GM12878 (cell line): Measurements from ENCODE around the gene PPFIBP1. TPM values are rescaled to one million over a fixed set of nuclear protein-coding genes. Genes with fewer than 3 reads are reported as not detected.

Source experiments
- ATAC-seq: fragments of 200-7000 bp; cut with Tn5 transposase; 3 replicates; pipeline ENCODE4 v1.9.1; 2020; ENCODE audit warnings: mild to moderate bottlenecking, moderate library complexity
- BruUV-seq: library from RNA; stranded (reverse); fragments of 400-500 nt; replicated peaks from 2 replicates; lab custom pipeline; 2021; lab: Mats Ljungman, UMichigan
- CTCF ChIA-PET: fragments of 300-600 bp; sonication (Branson Sonifier 250); formaldehyde crosslinking; extraction: SDS; loops from one replicate; lab custom pipeline; 2021; ENCODE audit warnings: inconsistent platforms; lab: Yijun Ruan, JAX
- POLR2A ChIA-PET: fragments of 350-600 bp; formaldehyde crosslinking; extraction: SDS; loops from one replicate; lab custom pipeline; 2021; ENCODE audit warnings: inconsistent platforms; lab: Charles Lee
- RAD21 ChIA-PET: fragments of 300-600 bp; sonication (Branson Sonifier 250); formaldehyde crosslinking; loops from one replicate; lab custom pipeline; 2023; ENCODE audit warnings: antibody characterized with exemption; ENCODE audit not compliant: unreplicated experiment; lab: Charles Lee
- SMC1A ChIA-PET: fragments of 300-600 bp; sonication (Branson Sonifier 250); formaldehyde crosslinking; loops from one replicate; lab custom pipeline; 2023; ENCODE audit not compliant: unreplicated experiment, uncharacterized antibody; lab: Charles Lee
- DNase-seq: peaks from one replicate; pipeline ENCODE4 v3.0.0-alpha.2; 2011; ENCODE audit warnings: low read depth, low spot score
- FAIRE-seq: peaks from 3 replicates; lab custom pipeline; 2011; peaks lifted over from hg19 to GRCh38; lab: Jason Lieb, UNC
- H2AFZ ChIP-seq: 2 replicates; pipeline ENCODE4 v1.6.0; 2011; ENCODE audit warnings: low read depth, low read length, control low read depth; ENCODE audit not compliant: control insufficient read depth
- H3K27ac ChIP-seq: 2 replicates; pipeline ENCODE4 v1.5.1; 2011; ENCODE audit warnings: control low read depth; ENCODE audit not compliant: control insufficient read depth, insufficient read depth
- H3K27me3 ChIP-seq, 2 experiments: replicated peaks in 1 of 2; 2 replicates each; pipeline versions ENCODE4 v1.6.0 to v1.6.1; 2011; ENCODE audit warnings: low read length in 1 of 2; ENCODE audit not compliant: control insufficient read depth in 2 of 2, insufficient read depth in 2 of 2
- H3K36me3 ChIP-seq, 2 experiments: 2 replicates each; pipeline ENCODE4 v1.5.1; 2011; ENCODE audit warnings: low read length in 1 of 2; ENCODE audit not compliant: control insufficient read depth in 2 of 2, insufficient read depth in 2 of 2
- H3K4me1 ChIP-seq: 2 replicates; pipeline ENCODE4 v1.6.1; 2011; ENCODE audit warnings: mild to moderate bottlenecking, low read length, moderate library complexity, mixed read lengths; ENCODE audit not compliant: control insufficient read depth, insufficient read depth
- H3K4me2 ChIP-seq: 2 replicates; pipeline ENCODE4 v1.6.0; 2011; ENCODE audit warnings: control low read depth; ENCODE audit not compliant: control insufficient read depth, insufficient read depth
- H3K4me3 ChIP-seq: fragments of 200-600 bp; sonication (generic); 2 replicates; pipeline ENCODE4 v1.5.1; 2016
- H3K79me2 ChIP-seq: 2 replicates; pipeline ENCODE4 v1.6.0; 2011; ENCODE audit warnings: low read length; ENCODE audit not compliant: control insufficient read depth, insufficient read depth
- H3K9ac ChIP-seq: 2 replicates; pipeline ENCODE4 v1.8.0; 2011; ENCODE audit warnings: low read length, control low read depth, mixed read lengths; ENCODE audit not compliant: control insufficient read depth, insufficient read depth
- H3K9me3 ChIP-seq: replicated peaks from 3 replicates; pipeline ENCODE4 v1.5.1; 2011; ENCODE audit warnings: mild to moderate bottlenecking, low read length; ENCODE audit not compliant: control insufficient read depth, insufficient read depth
- H4K20me1 ChIP-seq: 2 replicates; pipeline ENCODE4 v1.6.0; 2011; ENCODE audit not compliant: control insufficient read depth, insufficient read depth
- BACH1 ChIP-seq: fragments of 450-650 bp; IDR thresholded peaks from 2 replicates; pipeline ENCODE4 v1.6.1; 2017; ENCODE audit warnings: mild to moderate bottlenecking, borderline replicate concordance
- CBFB ChIP-seq: IDR thresholded peaks from 2 replicates; pipeline ENCODE4 v1.6.1; 2016; ENCODE audit warnings: antibody characterized with exemption, low read depth
- CBX3 ChIP-seq: fragments of 200-600 bp; sonication (generic); IDR thresholded peaks from 2 replicates; pipeline ENCODE4 v1.6.1; 2016; ENCODE audit warnings: low read depth, borderline replicate concordance
- ETV6 ChIP-seq, 2 experiments: fragments of 450-650 bp in 1 of 2; IDR thresholded peaks in 1 of 2; conservative IDR thresholded peaks in 1 of 2; 2 replicates each; pipeline ENCODE4 v1.6.1; 2014; ENCODE audit warnings: antibody characterized with exemption in 1 of 2, borderline replicate concordance in 1 of 2, low read depth in 1 of 2, mild to moderate bottlenecking in 1 of 2, moderate library complexity in 1 of 2
- HDAC6 ChIP-seq: fragments of 200-600 bp; sonication (generic); IDR thresholded peaks from one replicate; pipeline ENCODE4 v1.8.0; 2017; ENCODE audit warnings: antibody characterized with exemption; ENCODE audit not compliant: unreplicated experiment
- RBBP5 ChIP-seq: fragments of 200-600 bp; sonication (generic); conservative IDR thresholded peaks from 2 replicates; pipeline ENCODE4 v1.6.1; 2016
- WGBS: methylation state at CpG from one replicate; pipeline ENCODE4 v1.1.6; 2016; ENCODE audit warnings: low lambda C conversion rate; ENCODE audit not compliant: insufficient replicate concordance, insufficient coverage; ENCODE audit errors: missing lambda C conversion rate; 5-methylcytosine and 5-hydroxymethylcytosine counted together
- in situ Hi-C: fragments of 300-500 bp; cut with MboI; formaldehyde crosslinking; loops from 9 replicates; pipeline ENCODE4 v1.14.3; 2018; ENCODE audit warnings: mixed read lengths
- intact Hi-C: fragments of 100-400 bp; cut with micrococcal nuclease; formaldehyde crosslinking; loops from one replicate; pipeline ENCODE4 v1.14.2; 2022; ENCODE audit not compliant: unreplicated experiment
- polyA plus RNA-seq, 11 experiments: library from polyadenylated mRNA; depleted of rRNA in 4 of 11; unstranded in 6 of 11; stranded (reverse) in 5 of 11; fragments of >200 nt; fragmentation: Nextera tagmentation in 4 of 11; fragmentation: Illumina TruSeq in 1 of 11; extraction: Ambion mirVana in 4 of 11; extraction: Trizol in 1 of 11; gene quantifications; 1 replicate in 1 of 11; 2 replicates in 10 of 11; pipeline versions ENCODE4 v1.2.1 to v1.2.3, GENCODE V29; 2011 to 2016; ENCODE audit warnings: inconsistent platforms in 2 of 11, missing spikeins in 2 of 11, low read depth in 1 of 11
- total RNA-seq, 4 experiments: library from RNA; depleted of rRNA in 3 of 4; stranded (reverse); fragments of >200 nt in 3 of 4; fragmentation: Illumina TruSeq in 1 of 4; extraction: Trizol in 1 of 4; gene quantifications; 2 replicates each; pipeline versions ENCODE4 v1.2.1 to v1.2.3, GENCODE V29; 2013 to 2021
- TF ChIP-seq, protein P1 (sequence below): IDR thresholded peaks from 2 replicates; pipeline ENCODE4 v1.6.1; 2011; ENCODE audit warnings: mild to moderate bottlenecking, low read depth, low read length, moderate library complexity; ENCODE audit not compliant: insufficient replicate concordance
- TF ChIP-seq, protein P2 (sequence below): IDR thresholded peaks from 2 replicates; pipeline ENCODE4 v1.6.1; 2012; ENCODE audit warnings: low read depth, low read length, improper control_type of control experiment
- TF ChIP-seq, protein P3 (sequence below): IDR thresholded peaks from 2 replicates; pipeline ENCODE4 v1.6.1; 2011; ENCODE audit warnings: borderline replicate concordance, low read depth, mild to moderate bottlenecking, moderate library complexity, mixed read lengths, low read length; ENCODE audit not compliant: insufficient read depth; ENCODE audit errors: extremely low read length

The PPFIBP1 gene
- total and polyA plus RNA-seq, 10 of the 15 experiments (the other 5 are each of a cell fraction or from before 2014, with no cell fraction given): 0.47 to 7.8 (median 3.6) TPM

DNA sequence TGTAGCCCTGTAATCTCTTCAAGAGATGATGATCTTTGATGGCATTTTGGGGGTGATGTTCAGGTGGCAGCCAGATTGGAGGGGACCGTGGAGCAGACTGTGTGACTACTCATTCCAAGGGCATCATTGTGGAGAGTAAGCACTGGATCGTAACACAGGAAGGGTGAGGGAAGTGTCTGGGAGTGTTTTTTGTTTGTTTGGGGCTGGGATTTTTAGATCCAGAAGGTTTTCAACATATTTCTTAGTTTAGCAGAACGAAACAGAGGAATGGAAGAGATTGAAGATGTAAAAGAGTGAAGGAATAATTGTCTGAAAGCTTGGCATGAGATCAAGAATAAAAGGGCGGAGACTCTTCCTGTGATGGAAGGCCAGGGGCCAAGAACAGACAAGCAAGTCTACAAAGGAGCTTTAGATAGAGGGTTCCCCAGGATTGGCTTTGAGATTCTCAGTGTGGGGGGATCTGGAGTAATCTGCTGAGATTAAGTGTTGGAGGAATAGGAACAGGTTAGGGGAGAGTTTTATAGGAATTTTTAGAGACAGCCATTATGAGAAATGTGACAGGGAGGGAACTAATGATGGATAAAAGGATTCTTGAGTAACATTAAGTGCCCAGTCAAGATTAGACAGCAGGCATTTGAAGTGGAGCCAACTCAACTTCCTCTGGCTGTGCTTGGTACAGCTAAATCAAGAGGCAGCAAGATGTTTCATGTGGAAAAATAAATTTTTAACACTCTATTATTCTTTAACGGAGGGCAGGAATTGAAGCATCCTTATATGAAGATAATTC lies 92.5 kb downstream of the PPFIBP1 start:
- SMC1A ChIA-PET: no interaction called here
- in situ Hi-C loops: no loop called here
- no peaks in the 10 kb centered on the region for H3K4me1 ChIP-seq
- no peak overlapping the region for H3K9ac ChIP-seq
- no peaks in the 10 kb centered on the region for H4K20me1 ChIP-seq
- intact Hi-C loops: no loop called here
- H3K4me2 ChIP-seq: no peak overlapping the region
- WGBS: 20% methylated on average over 5 of the region's 5 CpGs
- H3K4me3 ChIP-seq: no peak overlapping the region
- no peaks in the 10 kb centered on the region for H3K27me3 ChIP-seq
- no peak for ATAC-seq
- RAD21 ChIA-PET: no interaction called here
- no peak for TF ChIP-seq HDAC6
- TF ChIP-seq, protein P1, sequence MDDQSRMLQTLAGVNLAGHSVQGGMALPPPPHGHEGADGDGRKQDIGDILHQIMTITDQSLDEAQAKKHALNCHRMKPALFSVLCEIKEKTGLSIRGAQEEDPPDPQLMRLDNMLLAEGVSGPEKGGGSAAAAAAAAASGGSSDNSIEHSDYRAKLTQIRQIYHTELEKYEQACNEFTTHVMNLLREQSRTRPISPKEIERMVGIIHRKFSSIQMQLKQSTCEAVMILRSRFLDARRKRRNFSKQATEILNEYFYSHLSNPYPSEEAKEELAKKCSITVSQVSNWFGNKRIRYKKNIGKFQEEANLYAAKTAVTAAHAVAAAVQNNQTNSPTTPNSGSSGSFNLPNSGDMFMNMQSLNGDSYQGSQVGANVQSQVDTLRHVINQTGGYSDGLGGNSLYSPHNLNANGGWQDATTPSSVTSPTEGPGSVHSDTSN: no peak
- CTCF ChIA-PET: interaction anchor here (1.1 kb wide), 1 partner anchor 192 kb away, joined by 3 read pairs; no protein-coding TSS in a partner anchor
- H3K79me2 ChIP-seq: no peaks in the 10 kb centered on the region
- H3K36me3 ChIP-seq: no peaks in the 10 kb centered on the region
- no peak for DNase-seq
- no peaks in the 10 kb centered on the region for H3K9me3 ChIP-seq
- H2AFZ ChIP-seq: no peak overlapping the region
- no peak for FAIRE-seq
- POLR2A ChIA-PET: no interaction called here
- no peak overlapping the region for H3K27ac ChIP-seq
- BruUV-seq: no TSS peak

DNA sequence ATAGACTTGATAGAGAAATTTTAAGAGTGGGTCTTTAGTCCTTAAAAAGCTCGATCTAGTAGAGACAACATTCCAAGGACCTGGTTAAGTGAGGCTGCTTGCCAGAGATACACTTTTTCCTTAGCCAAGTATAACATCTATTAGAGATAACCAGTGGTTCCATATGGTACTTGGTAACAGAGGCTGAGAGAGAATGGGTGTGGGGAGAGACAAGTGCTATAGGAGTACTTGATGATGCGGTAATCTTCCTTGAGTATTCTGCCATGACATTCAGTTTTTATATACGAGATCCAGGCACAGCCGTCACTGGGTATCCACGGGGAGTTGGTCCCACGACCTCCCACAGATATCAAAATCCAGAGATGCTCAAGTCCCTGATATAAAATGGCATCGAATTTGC lies 94.8 kb downstream of the PPFIBP1 start:
- SMC1A ChIA-PET: no interaction called here
- no TSS peak for BruUV-seq
- Histone ChIP-seq H3K27ac (no peak overlapping the region), H3K36me3 (no peaks in the 10 kb centered on the region), H3K9me3 (no peaks in the 10 kb centered on the region), H4K20me1 (no peaks in the 10 kb centered on the region), H3K4me3 (no peak overlapping the region), H2AFZ (no peak overlapping the region), H3K4me1 (no peaks in the 10 kb centered on the region), H3K4me2 (no peak overlapping the region), H3K27me3 (no peaks in the 10 kb centered on the region), H3K9ac (no peak overlapping the region), H3K79me2 (no peaks in the 10 kb centered on the region)
- RAD21 ChIA-PET: no interaction called here
- 71% methylated on average over 7 of the region's 7 CpGs for WGBS
- FAIRE-seq: no peak
- ATAC-seq: no peak
- POLR2A ChIA-PET: no interaction called here
- no peak for DNase-seq
- in situ Hi-C loops (no loop called here), intact Hi-C loops (no loop called here)
- CTCF ChIA-PET: no interaction called here
- TF ChIP-seq, protein P2, sequence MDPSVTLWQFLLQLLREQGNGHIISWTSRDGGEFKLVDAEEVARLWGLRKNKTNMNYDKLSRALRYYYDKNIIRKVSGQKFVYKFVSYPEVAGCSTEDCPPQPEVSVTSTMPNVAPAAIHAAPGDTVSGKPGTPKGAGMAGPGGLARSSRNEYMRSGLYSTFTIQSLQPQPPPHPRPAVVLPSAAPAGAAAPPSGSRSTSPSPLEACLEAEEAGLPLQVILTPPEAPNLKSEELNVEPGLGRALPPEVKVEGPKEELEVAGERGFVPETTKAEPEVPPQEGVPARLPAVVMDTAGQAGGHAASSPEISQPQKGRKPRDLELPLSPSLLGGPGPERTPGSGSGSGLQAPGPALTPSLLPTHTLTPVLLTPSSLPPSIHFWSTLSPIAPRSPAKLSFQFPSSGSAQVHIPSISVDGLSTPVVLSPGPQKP: no peak
- TF ChIP-seq ETV6 (conservative IDR thresholded peaks at IDR 0.05 in 1 of 2, IDR thresholded peaks at IDR 0.05 in 1 of 2; ENCODE audit: borderline replicate concordance in 1 of 2, low read depth in 1 of 2) (no peak), BACH1 (no peak), RBBP5 (no peak), CBX3 (no peak), CBFB (no peak)
- TF ChIP-seq, protein P3, sequence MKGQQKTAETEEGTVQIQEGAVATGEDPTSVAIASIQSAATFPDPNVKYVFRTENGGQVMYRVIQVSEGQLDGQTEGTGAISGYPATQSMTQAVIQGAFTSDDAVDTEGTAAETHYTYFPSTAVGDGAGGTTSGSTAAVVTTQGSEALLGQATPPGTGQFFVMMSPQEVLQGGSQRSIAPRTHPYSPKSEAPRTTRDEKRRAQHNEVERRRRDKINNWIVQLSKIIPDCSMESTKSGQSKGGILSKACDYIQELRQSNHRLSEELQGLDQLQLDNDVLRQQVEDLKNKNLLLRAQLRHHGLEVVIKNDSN: no peak
